ENCODE data around the gene CNKSR2.

DNA sequence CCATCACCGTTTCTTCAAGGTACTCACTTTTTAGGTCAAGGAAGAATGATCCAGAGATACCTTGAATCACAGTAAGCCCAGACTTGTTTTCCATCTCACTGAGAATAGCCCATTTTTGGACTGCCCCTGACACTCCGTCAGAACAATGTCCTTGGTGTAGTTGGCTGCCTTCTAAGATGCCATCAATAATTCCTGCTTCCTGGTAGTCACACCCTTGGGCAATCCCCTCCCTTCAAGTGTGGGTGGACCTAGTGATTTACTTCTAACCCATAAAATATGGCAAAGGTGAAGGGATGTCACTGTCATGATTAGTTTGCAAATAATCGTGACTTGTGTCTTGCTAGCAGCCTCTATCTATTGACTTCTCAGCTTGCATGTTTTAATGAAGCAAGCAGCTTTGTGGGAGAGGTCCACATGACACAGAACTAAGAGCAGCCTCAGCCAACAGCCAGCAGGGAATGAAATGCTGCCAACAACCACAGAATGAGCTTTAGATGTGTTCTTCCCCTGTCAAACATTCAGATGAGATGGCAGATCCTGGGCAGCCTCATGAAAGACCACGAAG is 303.9 kb downstream of the CNKSR2 start:
- TF ChIP-seq, protein P1, sequence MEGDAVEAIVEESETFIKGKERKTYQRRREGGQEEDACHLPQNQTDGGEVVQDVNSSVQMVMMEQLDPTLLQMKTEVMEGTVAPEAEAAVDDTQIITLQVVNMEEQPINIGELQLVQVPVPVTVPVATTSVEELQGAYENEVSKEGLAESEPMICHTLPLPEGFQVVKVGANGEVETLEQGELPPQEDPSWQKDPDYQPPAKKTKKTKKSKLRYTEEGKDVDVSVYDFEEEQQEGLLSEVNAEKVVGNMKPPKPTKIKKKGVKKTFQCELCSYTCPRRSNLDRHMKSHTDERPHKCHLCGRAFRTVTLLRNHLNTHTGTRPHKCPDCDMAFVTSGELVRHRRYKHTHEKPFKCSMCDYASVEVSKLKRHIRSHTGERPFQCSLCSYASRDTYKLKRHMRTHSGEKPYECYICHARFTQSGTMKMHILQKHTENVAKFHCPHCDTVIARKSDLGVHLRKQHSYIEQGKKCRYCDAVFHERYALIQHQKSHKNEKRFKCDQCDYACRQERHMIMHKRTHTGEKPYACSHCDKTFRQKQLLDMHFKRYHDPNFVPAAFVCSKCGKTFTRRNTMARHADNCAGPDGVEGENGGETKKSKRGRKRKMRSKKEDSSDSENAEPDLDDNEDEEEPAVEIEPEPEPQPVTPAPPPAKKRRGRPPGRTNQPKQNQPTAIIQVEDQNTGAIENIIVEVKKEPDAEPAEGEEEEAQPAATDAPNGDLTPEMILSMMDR (IDR thresholded peaks at IDR 0.05): no peak
- TF ChIP-seq POLR2A (IDR thresholded peaks at IDR 0.05): no peak

All from Peyer's patch (tissue), 4 donors.